HepG2 (cell line): Measurements from ENCODE around the gene ZSCAN23. TPM values are rescaled to one million over a fixed set of nuclear protein-coding genes. Genes with fewer than 3 reads are reported as not detected.

Experiments used
- SNAI1 ChIP-seq: sonication (generic); formaldehyde crosslinking; IDR thresholded peaks from 2 replicates; pipeline ENCODE4 v1.5.0; 2020; ENCODE audit warnings: mild to moderate bottlenecking, missing genetic modification reagents, borderline replicate concordance
- TEAD2 ChIP-seq: sonication (generic); formaldehyde crosslinking; IDR thresholded peaks from 2 replicates; pipeline ENCODE4 v1.9.0; 2021; ENCODE audit warnings: missing genetic modification reagents
- YEATS2 ChIP-seq: sonication (generic); formaldehyde crosslinking; IDR thresholded peaks from 2 replicates; pipeline ENCODE4 v1.4.0; 2020; ENCODE audit warnings: missing genetic modification reagents, borderline replicate concordance
- ZFP36L2 ChIP-seq: sonication (generic); formaldehyde crosslinking; IDR thresholded peaks from 2 replicates; pipeline ENCODE4 v1.4.0; 2020; ENCODE audit warnings: missing genetic modification reagents
- ZNF256 ChIP-seq: sonication (generic); formaldehyde crosslinking; conservative IDR thresholded peaks from 2 replicates; pipeline ENCODE4 v1.4.0; 2020; ENCODE audit warnings: missing genetic modification reagents
- ZNF543 ChIP-seq: sonication (generic); formaldehyde crosslinking; IDR thresholded peaks from 2 replicates; pipeline ENCODE4 v1.4.0; 2020; ENCODE audit warnings: mild to moderate bottlenecking, missing genetic modification reagents
- ZNF557 ChIP-seq: sonication (generic); formaldehyde crosslinking; IDR thresholded peaks from 2 replicates; pipeline ENCODE4 v1.4.0; 2020; ENCODE audit warnings: missing genetic modification reagents
- ZNF562 ChIP-seq: sonication (generic); formaldehyde crosslinking; IDR thresholded peaks from 2 replicates; pipeline ENCODE4 v1.8.0; 2022; ENCODE audit warnings: missing genetic modification reagents, borderline replicate concordance
- ZNF564 ChIP-seq: sonication (generic); formaldehyde crosslinking; IDR thresholded peaks from 2 replicates; pipeline ENCODE4 v1.8.1; 2023; ENCODE audit warnings: mild to moderate bottlenecking, missing genetic modification reagents
- ZNF629 ChIP-seq: sonication (generic); formaldehyde crosslinking; conservative IDR thresholded peaks from 2 replicates; pipeline ENCODE4 v1.5.0; 2020; ENCODE audit warnings: missing genetic modification reagents
- ZNF781 ChIP-seq: sonication (generic); formaldehyde crosslinking; IDR thresholded peaks from 2 replicates; pipeline ENCODE4 v1.5.1; 2020; ENCODE audit warnings: borderline replicate concordance, mild to moderate bottlenecking, missing genetic modification reagents; ENCODE audit errors: not compliant biosample characterization
- ZNF782 ChIP-seq: sonication (generic); formaldehyde crosslinking; IDR thresholded peaks from 2 replicates; pipeline ENCODE4 v1.4.0; 2020; ENCODE audit warnings: missing genetic modification reagents, mild to moderate bottlenecking, borderline replicate concordance
- polyA plus RNA-seq, 8 experiments: library from polyadenylated mRNA; depleted of rRNA in 3 of 8; stranded (reverse) in 7 of 8; unstranded in 1 of 8; fragments of >200 nt; fragmentation: Illumina TruSeq in 4 of 8; extraction: Trizol in 4 of 8; gene quantifications; 2 replicates each; pipeline versions ENCODE4 v1.2.1 to v1.2.3, GENCODE V29; 2011 to 2016; ENCODE audit warnings: low read depth in 4 of 8, missing spikeins in 1 of 8, mixed read lengths in 1 of 8; ENCODE audit not compliant: insufficient read depth in 1 of 8
- total RNA-seq, 5 experiments: library from RNA; depleted of rRNA; stranded (reverse); fragments of >200 nt; fragmentation: Illumina TruSeq; extraction: Trizol; gene quantifications; 2 replicates each; pipeline ENCODE4 v1.2.3, GENCODE V29; 2016; ENCODE audit warnings: low read depth in 1 of 5
- TF ChIP-seq, protein P1 (sequence below): sonication (generic); formaldehyde crosslinking; IDR thresholded peaks from 2 replicates; pipeline ENCODE4 v1.4.0; 2020; ENCODE audit warnings: mild to moderate bottlenecking, missing genetic modification reagents, borderline replicate concordance
- TF ChIP-seq, protein P2 (sequence below): sonication (generic); formaldehyde crosslinking; IDR thresholded peaks from 2 replicates; pipeline ENCODE4 v1.9.0; 2021; ENCODE audit warnings: missing genetic modification reagents, borderline replicate concordance
- TF ChIP-seq, protein P3 (sequence below): sonication (generic); formaldehyde crosslinking; IDR thresholded peaks from 2 replicates; pipeline ENCODE4 v1.5.1; 2020; ENCODE audit warnings: mild to moderate bottlenecking, missing genetic modification reagents
- TF ChIP-seq, protein P4 (sequence below): sonication (generic); formaldehyde crosslinking; IDR thresholded peaks from 2 replicates; pipeline ENCODE4 v1.9.0; 2021; ENCODE audit warnings: missing genetic modification reagents, borderline replicate concordance

ZSCAN23 gene
- total and polyA plus RNA-seq, 2 of the 13 experiments (the other 11 are each of a cell fraction or from before 2014, with no cell fraction given): 0.29 to 1.2 TPM

DNA sequence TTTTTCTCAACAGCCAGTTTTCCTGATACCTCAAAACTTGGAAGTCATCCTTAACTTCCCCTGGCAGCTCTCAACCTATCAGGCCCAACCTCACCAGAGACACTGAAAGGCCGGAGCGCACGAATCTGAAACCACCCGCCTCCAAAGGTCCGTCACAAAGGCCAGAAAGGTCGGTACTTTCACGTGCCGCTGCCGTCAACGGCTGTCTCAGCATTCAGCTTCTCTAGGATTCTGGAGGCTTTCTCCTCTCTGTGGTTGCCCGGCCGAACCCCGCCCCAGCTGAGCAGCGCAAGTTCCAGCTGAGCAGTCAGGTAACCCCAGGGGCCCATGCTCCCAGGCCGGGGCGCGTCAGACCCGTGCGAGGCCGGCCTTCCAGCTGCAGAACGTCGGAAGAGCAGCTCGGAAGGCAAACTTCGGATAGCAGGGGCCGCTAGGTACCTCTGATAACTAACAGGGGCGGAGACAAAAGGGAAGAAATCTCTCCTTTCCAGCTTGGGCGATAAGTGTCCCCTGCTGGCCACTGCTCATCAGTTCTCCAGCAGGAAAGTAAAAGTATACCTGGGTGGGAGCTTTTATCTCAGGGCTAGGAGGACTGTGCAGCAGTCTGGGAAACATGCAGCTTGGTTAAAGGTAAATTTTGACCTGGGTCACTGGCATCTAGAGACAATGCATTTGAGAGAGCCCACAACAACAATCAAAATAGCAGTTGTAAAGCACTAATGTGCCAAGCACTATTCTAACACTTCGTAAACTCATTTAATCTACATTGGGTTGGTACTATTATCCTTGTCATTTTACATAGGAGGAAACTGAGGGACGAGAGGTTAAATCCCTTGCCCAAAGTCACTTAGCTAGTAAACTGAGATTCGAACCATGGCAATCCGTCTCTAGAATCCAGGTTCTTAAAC lies 59.8 kb downstream of the ZSCAN23 start (continued):
- TF ChIP-seq, protein P1, sequence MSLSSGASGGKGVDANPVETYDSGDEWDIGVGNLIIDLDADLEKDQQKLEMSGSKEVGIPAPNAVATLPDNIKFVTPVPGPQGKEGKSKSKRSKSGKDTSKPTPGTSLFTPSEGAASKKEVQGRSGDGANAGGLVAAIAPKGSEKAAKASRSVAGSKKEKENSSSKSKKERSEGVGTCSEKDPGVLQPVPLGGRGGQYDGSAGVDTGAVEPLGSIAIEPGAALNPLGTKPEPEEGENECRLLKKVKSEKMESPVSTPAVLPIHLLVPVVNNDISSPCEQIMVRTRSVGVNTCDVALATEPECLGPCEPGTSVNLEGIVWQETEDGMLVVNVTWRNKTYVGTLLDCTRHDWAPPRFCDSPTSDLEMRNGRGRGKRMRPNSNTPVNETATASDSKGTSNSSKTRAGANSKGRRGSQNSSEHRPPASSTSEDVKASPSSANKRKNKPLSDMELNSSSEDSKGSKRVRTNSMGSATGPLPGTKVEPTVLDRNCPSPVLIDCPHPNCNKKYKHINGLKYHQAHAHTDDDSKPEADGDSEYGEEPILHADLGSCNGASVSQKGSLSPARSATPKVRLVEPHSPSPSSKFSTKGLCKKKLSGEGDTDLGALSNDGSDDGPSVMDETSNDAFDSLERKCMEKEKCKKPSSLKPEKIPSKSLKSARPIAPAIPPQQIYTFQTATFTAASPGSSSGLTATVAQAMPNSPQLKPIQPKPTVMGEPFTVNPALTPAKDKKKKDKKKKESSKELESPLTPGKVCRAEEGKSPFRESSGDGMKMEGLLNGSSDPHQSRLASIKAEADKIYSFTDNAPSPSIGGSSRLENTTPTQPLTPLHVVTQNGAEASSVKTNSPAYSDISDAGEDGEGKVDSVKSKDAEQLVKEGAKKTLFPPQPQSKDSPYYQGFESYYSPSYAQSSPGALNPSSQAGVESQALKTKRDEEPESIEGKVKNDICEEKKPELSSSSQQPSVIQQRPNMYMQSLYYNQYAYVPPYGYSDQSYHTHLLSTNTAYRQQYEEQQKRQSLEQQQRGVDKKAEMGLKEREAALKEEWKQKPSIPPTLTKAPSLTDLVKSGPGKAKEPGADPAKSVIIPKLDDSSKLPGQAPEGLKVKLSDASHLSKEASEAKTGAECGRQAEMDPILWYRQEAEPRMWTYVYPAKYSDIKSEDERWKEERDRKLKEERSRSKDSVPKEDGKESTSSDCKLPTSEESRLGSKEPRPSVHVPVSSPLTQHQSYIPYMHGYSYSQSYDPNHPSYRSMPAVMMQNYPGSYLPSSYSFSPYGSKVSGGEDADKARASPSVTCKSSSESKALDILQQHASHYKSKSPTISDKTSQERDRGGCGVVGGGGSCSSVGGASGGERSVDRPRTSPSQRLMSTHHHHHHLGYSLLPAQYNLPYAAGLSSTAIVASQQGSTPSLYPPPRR: peak; percentile 78
- TF ChIP-seq ZNF564 (CRISPR knock-in tag) (peak; percentile 62; the same call in 1 of the 2 replicates), SNAI1 (CRISPR knock-in tag) (no peak), ZFP36L2 (CRISPR knock-in tag) (no peak), ZNF629 (CRISPR knock-in tag) (no peak; the same call in 1 of the 2 replicates), ZNF782 (peak; percentile 81; the same call in 1 of the 2 replicates), ZNF557 (CRISPR knock-in tag) (peak; percentile 39), TEAD2 (CRISPR knock-in tag) (no peak), ZNF562 (CRISPR knock-in tag) (no peak), ZNF781 (CRISPR knock-in tag) (peak; percentile 80), YEATS2 (CRISPR knock-in tag) (peak; percentile 95), ZNF256 (CRISPR knock-in tag) (0 out of 2 replicates have a peak, but pooled peaks have one; percentile 66), ZNF543 (CRISPR knock-in tag) (peak; percentile 53; the same call in 1 of the 2 replicates)
- TF ChIP-seq, protein P2, sequence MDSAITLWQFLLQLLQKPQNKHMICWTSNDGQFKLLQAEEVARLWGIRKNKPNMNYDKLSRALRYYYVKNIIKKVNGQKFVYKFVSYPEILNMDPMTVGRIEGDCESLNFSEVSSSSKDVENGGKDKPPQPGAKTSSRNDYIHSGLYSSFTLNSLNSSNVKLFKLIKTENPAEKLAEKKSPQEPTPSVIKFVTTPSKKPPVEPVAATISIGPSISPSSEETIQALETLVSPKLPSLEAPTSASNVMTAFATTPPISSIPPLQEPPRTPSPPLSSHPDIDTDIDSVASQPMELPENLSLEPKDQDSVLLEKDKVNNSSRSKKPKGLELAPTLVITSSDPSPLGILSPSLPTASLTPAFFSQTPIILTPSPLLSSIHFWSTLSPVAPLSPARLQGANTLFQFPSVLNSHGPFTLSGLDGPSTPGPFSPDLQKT: no peak
- TF ChIP-seq, protein P3, sequence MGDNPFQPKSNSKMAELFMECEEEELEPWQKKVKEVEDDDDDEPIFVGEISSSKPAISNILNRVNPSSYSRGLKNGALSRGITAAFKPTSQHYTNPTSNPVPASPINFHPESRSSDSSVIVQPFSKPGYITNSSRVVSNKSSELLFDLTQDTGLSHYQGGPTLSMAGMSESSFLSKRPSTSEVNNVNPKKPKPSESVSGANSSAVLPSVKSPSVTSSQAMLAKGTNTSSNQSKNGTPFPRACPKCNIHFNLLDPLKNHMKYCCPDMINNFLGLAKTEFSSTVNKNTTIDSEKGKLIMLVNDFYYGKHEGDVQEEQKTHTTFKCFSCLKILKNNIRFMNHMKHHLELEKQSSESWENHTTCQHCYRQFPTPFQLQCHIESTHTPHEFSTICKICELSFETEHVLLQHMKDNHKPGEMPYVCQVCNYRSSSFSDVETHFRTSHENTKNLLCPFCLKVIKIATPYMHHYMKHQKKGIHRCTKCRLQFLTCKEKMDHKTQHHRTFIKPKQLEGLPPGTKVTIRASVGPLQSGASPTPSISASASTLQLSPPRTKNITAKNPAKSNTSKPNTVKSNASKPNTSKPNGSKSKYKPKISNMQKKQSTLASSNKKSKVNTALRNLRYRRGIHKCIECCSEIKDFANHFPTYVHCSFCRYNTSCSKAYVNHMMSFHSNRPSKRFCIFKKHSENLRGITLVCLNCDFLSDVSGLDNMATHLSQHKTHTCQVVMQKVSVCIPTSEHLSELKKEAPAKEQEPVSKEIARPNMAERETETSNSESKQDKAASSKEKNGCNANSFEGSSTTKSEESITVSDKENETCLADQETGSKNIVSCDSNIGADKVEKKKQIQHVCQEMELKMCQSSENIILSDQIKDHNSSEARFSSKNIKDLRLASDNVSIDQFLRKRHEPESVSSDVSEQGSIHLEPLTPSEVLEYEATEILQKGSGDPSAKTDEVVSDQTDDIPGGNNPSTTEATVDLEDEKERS: peak; percentile 81; the same call in 1 of the 2 replicates
- TF ChIP-seq, protein P4, sequence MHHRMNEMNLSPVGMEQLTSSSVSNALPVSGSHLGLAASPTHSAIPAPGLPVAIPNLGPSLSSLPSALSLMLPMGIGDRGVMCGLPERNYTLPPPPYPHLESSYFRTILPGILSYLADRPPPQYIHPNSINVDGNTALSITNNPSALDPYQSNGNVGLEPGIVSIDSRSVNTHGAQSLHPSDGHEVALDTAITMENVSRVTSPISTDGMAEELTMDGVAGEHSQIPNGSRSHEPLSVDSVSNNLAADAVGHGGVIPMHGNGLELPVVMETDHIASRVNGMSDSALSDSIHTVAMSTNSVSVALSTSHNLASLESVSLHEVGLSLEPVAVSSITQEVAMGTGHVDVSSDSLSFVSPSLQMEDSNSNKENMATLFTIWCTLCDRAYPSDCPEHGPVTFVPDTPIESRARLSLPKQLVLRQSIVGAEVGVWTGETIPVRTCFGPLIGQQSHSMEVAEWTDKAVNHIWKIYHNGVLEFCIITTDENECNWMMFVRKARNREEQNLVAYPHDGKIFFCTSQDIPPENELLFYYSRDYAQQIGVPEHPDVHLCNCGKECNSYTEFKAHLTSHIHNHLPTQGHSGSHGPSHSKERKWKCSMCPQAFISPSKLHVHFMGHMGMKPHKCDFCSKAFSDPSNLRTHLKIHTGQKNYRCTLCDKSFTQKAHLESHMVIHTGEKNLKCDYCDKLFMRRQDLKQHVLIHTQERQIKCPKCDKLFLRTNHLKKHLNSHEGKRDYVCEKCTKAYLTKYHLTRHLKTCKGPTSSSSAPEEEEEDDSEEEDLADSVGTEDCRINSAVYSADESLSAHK: no peak
